Measurements from ENCODE around the gene PANX2.

PANX2 gene

GRCh38 chr22:50213263-50213662, 42.7 kb downstream of the PANX2 start:
- TF ChIP-seq CTCF (conservative IDR thresholded peaks at IDR 0.05) (no peak), ZFX (IDR thresholded peaks at IDR 0.05) (no peak)
- no peak overlapping the region for H3K27ac ChIP-seq

GRCh38 chr22:50215297-50216054, 44.9 kb downstream of the PANX2 start:
- no peak for TF ChIP-seq ZFX (IDR thresholded peaks at IDR 0.05)
- no peak for TF ChIP-seq CTCF (conservative IDR thresholded peaks at IDR 0.05)

GRCh38 chr22:50216055-50216683, 45.6 kb downstream of the PANX2 start:
- TF ChIP-seq ZFX (IDR thresholded peaks at IDR 0.05): no peak
- TF ChIP-seq CTCF (conservative IDR thresholded peaks at IDR 0.05): no peak
- no peak overlapping the region for H3K27ac ChIP-seq

More at GRCh38 chr22:50215297-50216054, 44.9 kb downstream of the PANX2 start:
- H3K27ac ChIP-seq: no peak overlapping the region

- TF ChIP-seq CTCF (conservative IDR thresholded peaks at IDR 0.05) (no peak), ZFX (IDR thresholded peaks at IDR 0.05) (no peak)
- H3K27ac ChIP-seq: no peak overlapping the region
These were observed 46.4 kb downstream of the PANX2 start for GRCh38 chr22:50216684-50217520.

GRCh38 chr22:50217543-50218152, 47.1 kb downstream of the PANX2 start:
- TF ChIP-seq ZFX (IDR thresholded peaks at IDR 0.05) (no peak), CTCF (conservative IDR thresholded peaks at IDR 0.05) (no peak)
- peak overlapping the region; percentile 58 for H3K27ac ChIP-seq

GRCh38 chr22:50218153-50218995, 47.8 kb downstream of the PANX2 start:
- TF ChIP-seq CTCF (conservative IDR thresholded peaks at IDR 0.05) (no peak), ZFX (IDR thresholded peaks at IDR 0.05) (no peak)
- peak overlapping the region; percentile 58 for H3K27ac ChIP-seq

All from C4-2B (cell line).